ENCODE results near the gene NDUFA11.

The NDUFA11 gene

DNA sequence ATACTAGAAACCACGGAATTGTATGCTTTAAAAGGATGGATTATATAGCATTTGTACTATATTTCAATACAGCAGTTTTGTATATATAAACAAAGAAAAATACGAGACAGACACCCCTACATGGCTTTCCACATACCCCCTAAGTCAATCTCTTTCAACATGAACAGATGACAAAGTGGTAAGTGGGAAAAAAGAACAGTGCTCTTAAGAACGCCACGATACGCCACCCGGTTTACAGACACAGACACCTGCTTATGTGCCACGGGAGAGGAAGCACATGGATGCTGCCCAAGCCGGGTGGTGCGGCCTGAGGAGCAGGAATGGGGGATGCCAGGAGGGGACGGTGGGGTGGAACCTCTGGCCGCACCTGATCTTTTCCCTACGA, 18.6 kb upstream of the NDUFA11 start:
- Mint-ChIP-seq H3K9me3 (ENCODE audit: low read depth) (no peaks in the 10 kb centered on the region), H3K4me1 (ENCODE audit: low read depth) (no peaks in the 10 kb centered on the region), H3K4me3 (no peak overlapping the region), H3K36me3 (no peaks in the 10 kb centered on the region), H3K27ac (no peak overlapping the region), H3K27me3 (no peaks in the 10 kb centered on the region)

- Mint-ChIP-seq H3K9me3 (ENCODE audit: low read depth) (no peaks in the 10 kb centered on the region), H3K27ac (no peak overlapping the region), H3K4me3 (no peak overlapping the region), H3K4me1 (ENCODE audit: low read depth) (no peaks in the 10 kb centered on the region), H3K27me3 (no peaks in the 10 kb centered on the region), H3K36me3 (no peaks in the 10 kb centered on the region)
Measured at GRCh38 chr19:5921516-5922160, 18.0 kb upstream of the NDUFA11 start.

- no peaks in the 10 kb centered on the region for H3K4me1 Mint-ChIP-seq (ENCODE audit: low read depth)
- H3K27ac Mint-ChIP-seq, result no peak overlapping the region
- H3K9me3 Mint-ChIP-seq (ENCODE audit: low read depth), result no peaks in the 10 kb centered on the region
- no peak overlapping the region for H3K4me3 Mint-ChIP-seq
- no peaks in the 10 kb centered on the region for H3K27me3 Mint-ChIP-seq
- H3K36me3 Mint-ChIP-seq, result no peaks in the 10 kb centered on the region
Measured at GRCh38 chr19:5918463-5919079, 15.0 kb upstream of the NDUFA11 start.

GRCh38 chr19:5917431-5918107, 14.0 kb upstream of the NDUFA11 start:
- Mint-ChIP-seq H3K27ac (no peak overlapping the region), H3K27me3 (no peaks in the 10 kb centered on the region), H3K36me3 (no peaks in the 10 kb centered on the region), H3K9me3 (ENCODE audit: low read depth) (no peaks in the 10 kb centered on the region), H3K4me1 (ENCODE audit: low read depth) (no peaks in the 10 kb centered on the region), H3K4me3 (no peak overlapping the region)

DNA sequence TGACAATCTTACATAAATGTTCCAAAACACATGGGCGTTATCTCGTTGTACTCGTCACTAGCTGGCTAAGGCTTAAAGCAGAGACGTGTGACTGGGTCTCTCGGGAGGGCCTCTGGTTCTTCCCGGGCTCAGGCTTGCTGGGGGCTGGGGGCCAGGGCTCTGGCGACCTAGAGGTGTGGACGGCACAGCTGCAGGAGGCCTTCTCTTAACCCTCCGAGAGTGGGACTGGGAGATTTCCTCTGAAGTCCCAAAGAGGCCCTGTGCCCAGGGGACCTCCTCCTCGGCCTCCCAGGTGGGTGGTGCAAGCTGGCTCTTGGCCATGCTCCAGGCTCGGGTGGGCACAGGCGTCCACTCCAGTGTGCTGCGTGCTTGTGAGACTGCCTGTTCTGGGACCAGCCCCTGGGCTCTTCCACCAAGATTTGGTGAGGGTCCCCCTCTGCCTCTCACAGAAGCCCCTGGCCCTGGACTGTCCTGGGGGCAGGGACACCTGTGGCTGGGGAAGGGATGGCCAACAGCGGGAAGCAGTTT, 12.7 kb upstream of the NDUFA11 start:
- Mint-ChIP-seq H3K27me3 (no peaks in the 10 kb centered on the region), H3K4me3 (no peak overlapping the region), H3K9me3 (ENCODE audit: low read depth) (no peaks in the 10 kb centered on the region), H3K27ac (no peak overlapping the region), H3K36me3 (no peaks in the 10 kb centered on the region), H3K4me1 (ENCODE audit: low read depth) (no peaks in the 10 kb centered on the region)

DNA sequence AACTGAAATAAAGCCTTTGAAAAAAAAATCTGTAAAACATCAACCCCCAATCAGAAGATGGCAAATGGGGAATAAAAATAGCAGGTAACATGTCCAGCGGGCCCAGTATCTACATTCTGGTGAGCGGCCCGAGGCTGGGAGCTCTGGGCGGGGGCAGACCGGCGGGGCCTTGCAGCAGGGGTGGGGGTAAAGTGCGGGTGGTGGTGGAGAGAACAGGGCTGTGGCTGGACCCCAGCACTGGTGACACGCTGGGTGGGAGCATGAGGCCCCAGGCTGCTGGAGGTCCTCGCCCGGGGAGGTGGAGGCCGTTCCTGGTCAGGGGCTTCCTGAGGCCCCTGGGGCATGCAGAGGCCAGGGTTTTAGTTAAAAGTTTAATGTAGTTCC, 12.2 kb upstream of the NDUFA11 start:
- Mint-ChIP-seq H3K27me3 (no peaks in the 10 kb centered on the region), H3K4me3 (no peak overlapping the region), H3K9me3 (ENCODE audit: low read depth) (no peaks in the 10 kb centered on the region), H3K27ac (no peak overlapping the region), H3K4me1 (ENCODE audit: low read depth) (no peaks in the 10 kb centered on the region), H3K36me3 (no peaks in the 10 kb centered on the region)

DNA sequence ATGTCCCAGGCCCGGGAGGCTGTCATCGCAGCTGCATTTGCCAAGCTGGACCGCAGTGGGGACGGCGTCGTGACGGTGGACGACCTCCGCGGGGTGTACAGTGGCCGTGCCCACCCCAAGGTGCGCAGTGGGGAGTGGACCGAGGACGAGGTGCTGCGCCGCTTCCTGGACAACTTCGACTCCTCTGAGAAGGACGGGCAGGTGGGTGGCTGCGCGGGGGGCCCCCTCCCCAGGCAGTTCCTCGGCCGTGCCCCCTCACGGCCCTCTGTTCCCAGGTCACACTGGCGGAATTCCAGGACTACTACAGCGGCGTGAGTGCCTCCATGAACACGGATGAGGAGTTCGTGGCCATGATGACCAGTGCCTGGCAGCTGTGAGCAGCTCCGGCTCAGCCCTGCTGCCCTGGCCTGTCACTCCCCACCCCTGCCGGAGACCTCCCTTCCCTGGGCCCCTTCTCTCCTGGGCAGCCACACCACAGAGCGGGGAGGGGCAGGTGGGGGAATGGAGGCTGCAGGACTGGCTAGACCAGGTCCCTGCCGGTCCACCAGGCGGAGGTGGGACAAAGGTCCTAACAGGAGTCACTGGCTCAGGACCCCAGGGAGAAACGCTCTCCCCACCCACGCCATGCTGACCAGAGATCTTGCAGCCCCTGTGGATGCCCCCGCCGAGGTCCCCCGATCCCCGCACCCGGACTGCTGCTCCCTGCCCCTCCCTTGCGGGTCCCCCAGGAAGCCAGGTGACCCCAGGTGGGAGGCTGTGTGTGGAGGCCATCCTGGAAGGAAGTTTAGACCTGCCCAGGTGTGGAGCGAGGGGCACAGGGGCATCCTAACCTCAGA, 11.6 kb upstream of the NDUFA11 start:
- no peak overlapping the region for H3K27ac Mint-ChIP-seq

DNA sequence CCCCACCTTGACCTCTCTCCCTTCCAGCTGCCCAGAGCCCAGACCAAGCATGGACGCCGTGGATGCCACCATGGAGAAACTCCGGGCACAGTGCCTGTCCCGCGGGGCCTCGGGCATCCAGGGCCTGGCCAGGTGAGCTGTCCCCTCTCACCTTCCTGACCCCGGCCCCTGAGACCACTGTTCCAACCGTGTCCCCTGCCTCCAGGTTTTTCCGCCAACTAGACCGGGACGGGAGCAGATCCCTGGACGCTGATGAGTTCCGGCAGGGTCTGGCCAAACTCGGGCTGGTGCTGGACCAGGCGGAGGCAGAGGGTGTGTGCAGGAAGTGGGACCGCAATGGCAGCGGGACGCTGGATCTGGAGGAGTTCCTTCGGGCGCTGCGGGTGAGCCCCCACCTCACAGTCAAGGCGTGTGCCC, 10.8 kb upstream of the NDUFA11 start:
- H3K9me3 Mint-ChIP-seq (ENCODE audit: low read depth), result no peaks in the 10 kb centered on the region
- no peak overlapping the region for H3K27ac Mint-ChIP-seq
- H3K4me3 Mint-ChIP-seq, result no peak overlapping the region
- H3K4me1 Mint-ChIP-seq (ENCODE audit: low read depth), result no peaks in the 10 kb centered on the region
- H3K27me3 Mint-ChIP-seq, result no peaks in the 10 kb centered on the region
- no peaks in the 10 kb centered on the region for H3K36me3 Mint-ChIP-seq

More for the DNA sequence above, 11.6 kb upstream of the NDUFA11 start:
- no peaks in the 10 kb centered on the region for H3K4me1 Mint-ChIP-seq (ENCODE audit: low read depth)
- H3K36me3 Mint-ChIP-seq, result no peaks in the 10 kb centered on the region
- H3K27me3 Mint-ChIP-seq, result no peaks in the 10 kb centered on the region
- H3K9me3 Mint-ChIP-seq (ENCODE audit: low read depth), result no peaks in the 10 kb centered on the region
- H3K4me3 Mint-ChIP-seq, result no peak overlapping the region

- no peaks in the 10 kb centered on the region for H3K27me3 Mint-ChIP-seq
- H3K27ac Mint-ChIP-seq, result no peak within 1 kb of the TSS
- no peak within 1 kb of the TSS for H3K4me3 Mint-ChIP-seq
- H3K36me3 Mint-ChIP-seq, result no peaks in the 10 kb centered on the region
- H3K9me3 Mint-ChIP-seq (ENCODE audit: low read depth), result no peaks in the 10 kb centered on the region
- no peaks in the 10 kb centered on the region for H3K4me1 Mint-ChIP-seq (ENCODE audit: low read depth)
Measured at GRCh38 chr19:5913739-5914357, 10.3 kb upstream of the NDUFA11 start, which contains the start of gene CAPS. CAPS (plus strand) TSS chr19:5914254; CDS start chr19:5914407, 153 bp downstream.

GRCh38 chr19:5911366-5911765, 7.8 kb upstream of the NDUFA11 start:
- no peaks in the 10 kb centered on the region for H3K9me3 Mint-ChIP-seq (ENCODE audit: low read depth)

DNA sequence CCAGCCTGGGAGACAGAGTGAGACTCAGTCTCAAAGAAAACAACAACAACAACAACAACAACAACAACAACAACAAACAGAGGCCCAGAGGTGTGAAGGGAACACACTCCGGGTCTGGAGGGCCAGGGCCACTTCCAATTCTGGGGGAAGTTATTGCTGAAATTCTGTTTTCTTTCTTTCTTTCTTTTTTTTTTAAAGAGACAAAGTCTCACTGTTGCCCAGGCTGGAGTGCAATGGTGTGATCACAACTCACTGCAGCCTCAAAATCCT, 7.0 kb upstream of the NDUFA11 start:
- Mint-ChIP-seq H3K4me3 (no peak overlapping the region), H3K27me3 (no peaks in the 10 kb centered on the region), H3K27ac (no peak overlapping the region), H3K9me3 (ENCODE audit: low read depth) (no peaks in the 10 kb centered on the region), H3K36me3 (no peaks in the 10 kb centered on the region), H3K4me1 (ENCODE audit: low read depth) (peaks cover 18% of the 10 kb centered on the region)

More at GRCh38 chr19:5911366-5911765, 7.8 kb upstream of the NDUFA11 start:
- Mint-ChIP-seq H3K4me3 (no peak overlapping the region), H3K4me1 (ENCODE audit: low read depth) (peaks cover 12% of the 10 kb centered on the region), H3K36me3 (no peaks in the 10 kb centered on the region), H3K27me3 (no peaks in the 10 kb centered on the region), H3K27ac (no peak overlapping the region)

DNA sequence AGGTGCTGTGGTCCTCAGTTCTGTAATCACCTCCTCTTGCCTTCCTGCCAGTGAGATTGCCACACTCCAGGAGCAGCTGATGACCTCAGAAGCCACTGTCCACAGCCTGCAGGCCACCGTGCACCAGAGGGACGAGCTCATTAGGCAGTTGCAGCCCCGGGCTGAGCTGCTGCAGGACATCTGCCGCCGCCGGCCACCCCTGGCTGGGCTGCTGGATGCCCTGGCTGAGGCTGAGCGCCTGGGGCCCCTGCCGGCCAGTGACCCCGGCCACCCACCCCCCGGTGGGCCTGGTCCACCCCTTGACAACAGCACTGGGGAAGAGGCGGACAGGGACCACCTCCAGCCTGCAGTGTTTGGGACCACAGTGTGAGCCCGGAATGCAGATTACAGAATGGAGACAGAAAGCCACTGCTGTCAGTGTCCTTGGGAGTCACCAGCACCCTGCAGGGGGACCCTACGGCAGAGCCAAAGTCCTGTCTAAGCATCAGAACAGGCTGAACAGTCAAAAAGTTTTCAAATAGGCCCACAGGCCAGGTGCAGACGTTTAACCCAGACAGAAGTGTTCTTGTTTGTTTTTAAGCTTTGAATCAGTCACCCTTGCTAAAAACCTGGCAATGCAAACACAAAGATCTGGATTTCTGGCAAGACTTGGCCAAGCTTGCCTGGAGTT, 5.3 kb upstream of the NDUFA11 start:
- peaks cover 18% of the 10 kb centered on the region for H3K4me1 Mint-ChIP-seq (ENCODE audit: low read depth)
- H3K4me3 Mint-ChIP-seq, result no peak overlapping the region
- H3K27me3 Mint-ChIP-seq, result no peaks in the 10 kb centered on the region
- H3K9me3 Mint-ChIP-seq (ENCODE audit: low read depth), result no peaks in the 10 kb centered on the region
- H3K36me3 Mint-ChIP-seq, result no peaks in the 10 kb centered on the region
- no peak overlapping the region for H3K27ac Mint-ChIP-seq

GRCh38 chr19:5907241-5907640, 3.7 kb upstream of the NDUFA11 start:
- Mint-ChIP-seq H3K9me3 (ENCODE audit: low read depth) (no peaks in the 10 kb centered on the region), H3K4me3 (peak overlapping the region; percentile 59), H3K27ac (peak overlapping the region; percentile 25)

GRCh38 chr19:5905114-5905778, 1.7 kb upstream of the NDUFA11 start:
- Mint-ChIP-seq H3K4me3 (peak overlapping the region; percentile 99), H3K4me1 (ENCODE audit: low read depth) (peaks cover 29% of the 10 kb centered on the region), H3K9me3 (ENCODE audit: low read depth) (no peaks in the 10 kb centered on the region), H3K27ac (peak overlapping the region; percentile 28), H3K27me3 (no peaks in the 10 kb centered on the region), H3K36me3 (no peaks in the 10 kb centered on the region)

More at GRCh38 chr19:5907241-5907640, 3.7 kb upstream of the NDUFA11 start:
- no peaks in the 10 kb centered on the region for H3K27me3 Mint-ChIP-seq
- H3K4me1 Mint-ChIP-seq (ENCODE audit: low read depth), result peaks cover 21% of the 10 kb centered on the region
- H3K36me3 Mint-ChIP-seq, result no peaks in the 10 kb centered on the region
